ENCODE measurements around the gene CSRP3. TPM values are rescaled to one million over a fixed set of nuclear protein-coding genes. Genes with fewer than 3 reads are reported as not detected.

CSRP3 gene
- total RNA-seq, 1 donor from 2014 or later, result not detected

GRCh38 chr11:19232910-19233503 is 31.2 kb upstream of the CSRP3 start:
- Histone ChIP-seq H3K27me3 (no peaks in the 10 kb centered on the region), H3K4me3 (no peak overlapping the region), H3K9me3 (no peaks in the 10 kb centered on the region), H3K36me3 (no peaks in the 10 kb centered on the region), H3K4me1 (no peaks in the 10 kb centered on the region), H3K27ac (no peak overlapping the region)
- DNase-seq (ENCODE audit: low spot score in 2 of 2), result no peak
- intact Hi-C loops (cut with DNase I), result no loop called here
- TF ChIP-seq CTCF (IDR thresholded peaks at IDR 0.05), result no peak

GRCh38 chr11:19229671-19230070 is 27.9 kb upstream of the CSRP3 start:
- Histone ChIP-seq H3K27me3 (no peaks in the 10 kb centered on the region), H3K4me1 (no peaks in the 10 kb centered on the region), H3K4me3 (no peak overlapping the region), H3K27ac (no peak overlapping the region), H3K36me3 (no peaks in the 10 kb centered on the region), H3K9me3 (no peaks in the 10 kb centered on the region)
- intact Hi-C loops (cut with DNase I), result no loop called here
- no peak for DNase-seq (ENCODE audit: low spot score in 2 of 2)
- no peak for TF ChIP-seq CTCF (IDR thresholded peaks at IDR 0.05)

- Histone ChIP-seq H3K4me1 (no peaks in the 10 kb centered on the region), H3K4me3 (no peak overlapping the region), H3K27me3 (no peaks in the 10 kb centered on the region), H3K9me3 (no peaks in the 10 kb centered on the region), H3K27ac (no peak overlapping the region), H3K36me3 (no peaks in the 10 kb centered on the region)
- DNase-seq (ENCODE audit: low spot score in 2 of 2), result no peak
- TF ChIP-seq CTCF (IDR thresholded peaks at IDR 0.05), result no peak
- intact Hi-C loops (cut with DNase I), result no loop called here
Measured at GRCh38 chr11:19228968-19229367, 27.2 kb upstream of the CSRP3 start.

GRCh38 chr11:19226378-19227195 is 24.8 kb upstream of the CSRP3 start:
- no peak overlapping the region for H3K4me3 ChIP-seq
- no peaks in the 10 kb centered on the region for H3K36me3 ChIP-seq
- TF ChIP-seq CTCF (IDR thresholded peaks at IDR 0.05), result no peak
- no peaks in the 10 kb centered on the region for H3K9me3 ChIP-seq
- H3K4me1 ChIP-seq, result no peaks in the 10 kb centered on the region
- no peak for DNase-seq (ENCODE audit: low spot score in 2 of 2)
- intact Hi-C loops (cut with DNase I), result no loop called here
- no peak overlapping the region for H3K27ac ChIP-seq
- no peaks in the 10 kb centered on the region for H3K27me3 ChIP-seq

- H3K36me3 ChIP-seq, result no peaks in the 10 kb centered on the region
- no peak for DNase-seq (ENCODE audit: low spot score in 2 of 2)
- intact Hi-C loops (cut with DNase I), result no loop called here
- H3K9me3 ChIP-seq, result no peaks in the 10 kb centered on the region
- no peak overlapping the region for H3K27ac ChIP-seq
- H3K27me3 ChIP-seq, result no peaks in the 10 kb centered on the region
- no peaks in the 10 kb centered on the region for H3K4me1 ChIP-seq
- TF ChIP-seq CTCF (IDR thresholded peaks at IDR 0.05), result no peak
- no peak overlapping the region for H3K4me3 ChIP-seq
Measured at GRCh38 chr11:19225581-19225980, 23.8 kb upstream of the CSRP3 start.
